IMR-90 (cell line): ENCODE data around the gene CCDC74A. TPM values are rescaled to one million over a fixed set of nuclear protein-coding genes. Genes with fewer than 3 reads are reported as not detected.
A peak's percentile ranks its signal among the peaks of the same experiment; 100 is the strongest.
"Not testable (repeated sequence)": the region's sequence is repeated elsewhere in the genome, so short reads cannot be mapped to it uniquely, and the experiment has no call there.

Experiments
- ATAC-seq: fragments of 200-7000 bp; cut with Tn5 transposase; 2 replicates; pipeline ENCODE4 v1.9.1; 2020; ENCODE audit warnings: low read depth, mild to moderate bottlenecking, moderate library complexity
- BruUV-seq: library from RNA; stranded (reverse); fragments of 400-500 nt; replicated peaks from 2 replicates; lab custom pipeline; 2021; lab: Mats Ljungman, UMichigan
- CTCF ChIA-PET: fragments of 300-600 bp; formaldehyde crosslinking; extraction: SDS; loops from one replicate; lab custom pipeline; 2021; ENCODE audit warnings: antibody characterized with exemption; lab: Yijun Ruan, JAX
- POLR2A ChIA-PET: fragments of 300-600 bp; sonication (Branson Sonifier 250); formaldehyde crosslinking; loops from one replicate; lab custom pipeline; 2022; ENCODE audit warnings: antibody characterized with exemption; ENCODE audit not compliant: unreplicated experiment; lab: Charles Lee
- DNase-seq: peaks from one replicate; pipeline ENCODE4 v3.0.0; 2013
- H2AFZ ChIP-seq: replicated peaks from 2 replicates; pipeline ENCODE3; 2013; ENCODE audit warnings: low read length, mild to moderate bottlenecking; ENCODE audit not compliant: poor library complexity
- H2AK5ac ChIP-seq: 2 replicates; pipeline ENCODE4 v1.6.1; 2013; ENCODE audit warnings: low read depth, low read length, inconsistent platforms
- H2AK9ac ChIP-seq: replicated peaks from 2 replicates; pipeline ENCODE3; 2013; ENCODE audit warnings: mild to moderate bottlenecking, low read depth, low read length, moderate library complexity; ENCODE audit not compliant: poor library complexity
- H2BK120ac ChIP-seq: 2 replicates; pipeline ENCODE4 v1.6.1; 2013; ENCODE audit warnings: low read depth, low read length, inconsistent platforms
- H2BK15ac ChIP-seq: 3 replicates; pipeline ENCODE4 v1.6.1; 2013; ENCODE audit warnings: low read depth, low read length, inconsistent platforms
- H2BK20ac ChIP-seq: 2 replicates; pipeline ENCODE4 v1.6.1; 2013; ENCODE audit warnings: low read depth, mild to moderate bottlenecking, inconsistent platforms, low read length, moderate library complexity
- H2BK5ac ChIP-seq: 2 replicates; pipeline ENCODE4 v1.6.1; 2013; ENCODE audit warnings: mild to moderate bottlenecking, low read depth, low read length, inconsistent platforms; ENCODE audit not compliant: poor library complexity, severe bottlenecking
- H3K14ac ChIP-seq: replicated peaks from 2 replicates; pipeline ENCODE4 v1.6.1; 2013; ENCODE audit warnings: low read depth, low read length, inconsistent platforms
- H3K18ac ChIP-seq: 2 replicates; pipeline ENCODE4 v1.6.1; 2013; ENCODE audit warnings: low read depth, low read length, control low read depth
- H3K23ac ChIP-seq: 2 replicates; pipeline ENCODE4 v1.6.1; 2013; ENCODE audit warnings: low read depth, low read length, inconsistent platforms
- H3K27ac ChIP-seq: 2 replicates; pipeline ENCODE4 v1.5.1; 2013; ENCODE audit warnings: mild to moderate bottlenecking, control low read depth, low read length; ENCODE audit not compliant: insufficient read depth
- H3K27me3 ChIP-seq: 2 replicates; pipeline ENCODE4 v1.6.1; 2013; ENCODE audit warnings: low read length; ENCODE audit not compliant: control insufficient read depth, insufficient read depth
- H3K36me3 ChIP-seq: 2 replicates; pipeline ENCODE4 v1.6.1; 2013; ENCODE audit warnings: low read length, mixed read lengths; ENCODE audit not compliant: control insufficient read depth, insufficient read depth
- H3K4ac ChIP-seq: 2 replicates; pipeline ENCODE4 v1.6.1; 2013; ENCODE audit warnings: low read depth, low read length, inconsistent platforms
- H3K4me1 ChIP-seq: 2 replicates; pipeline ENCODE4 v1.6.1; 2013; ENCODE audit warnings: low read length, mixed read lengths; ENCODE audit not compliant: control insufficient read depth, insufficient read depth
- H3K4me2 ChIP-seq: 2 replicates; pipeline ENCODE4 v1.6.1; 2013; ENCODE audit warnings: low read depth, mild to moderate bottlenecking, control low read depth, low read length, moderate library complexity
- H3K4me3 ChIP-seq: 2 replicates; pipeline ENCODE4 v1.5.1; 2013; ENCODE audit warnings: low read depth, mild to moderate bottlenecking, control low read depth, low read length, moderate library complexity; ENCODE audit not compliant: insufficient read depth
- H3K56ac ChIP-seq: 2 replicates; pipeline ENCODE4 v1.6.1; 2013; ENCODE audit warnings: low read length, inconsistent platforms; ENCODE audit not compliant: insufficient read depth; ENCODE audit errors: extremely low read depth
- H3K79me1 ChIP-seq, 2 experiments: 2 replicates each; pipeline ENCODE4 v1.6.1; 2013; ENCODE audit warnings: low read length in 2 of 2, inconsistent platforms in 1 of 2, low read depth in 1 of 2
- H3K9ac ChIP-seq: 2 replicates; pipeline ENCODE4 v1.6.1; 2013; ENCODE audit warnings: low read depth, low read length, control low read depth
- H3K9me1 ChIP-seq: 2 replicates; pipeline ENCODE4 v1.6.1; 2013; ENCODE audit warnings: low read length, inconsistent platforms; ENCODE audit not compliant: insufficient read depth
- H3K9me3 ChIP-seq: 2 replicates; pipeline ENCODE4 v1.6.1; 2013; ENCODE audit warnings: low read length; ENCODE audit not compliant: control insufficient read depth, insufficient read depth
- H4K20me1 ChIP-seq: 2 replicates; pipeline ENCODE4 v1.6.1; 2013; ENCODE audit warnings: low read length, inconsistent platforms; ENCODE audit not compliant: insufficient read depth
- H4K5ac ChIP-seq: 2 replicates; pipeline ENCODE4 v1.6.1; 2013; ENCODE audit warnings: mild to moderate bottlenecking, low read depth, low read length, control low read depth
- H4K8ac ChIP-seq, 2 experiments: 2 replicates each; pipeline ENCODE4 v1.6.1; 2013; ENCODE audit warnings: low read depth in 2 of 2, low read length in 2 of 2, control low read depth in 1 of 2, inconsistent platforms in 1 of 2
- H4K91ac ChIP-seq: 2 replicates; pipeline ENCODE4 v1.6.1; 2013; ENCODE audit warnings: low read depth, low read length, inconsistent platforms; ENCODE audit not compliant: insufficient read depth
- WGBS, 2 experiments: methylation state at CpG; one replicate each; pipeline versions ENCODE4 v1.1.5 to v1.1.7; 2013; ENCODE audit warnings: missing lambda C conversion rate in 2 of 2; ENCODE audit not compliant: insufficient read length in 1 of 2; ENCODE audit errors: extremely low coverage in 2 of 2; 5-methylcytosine and 5-hydroxymethylcytosine counted together
- dilution Hi-C: fragments of 300-500 bp; cut with HindIII; formaldehyde crosslinking; loops from one replicate; pipeline ENCODE4 v1.14.3; 2018; ENCODE audit warnings: low sequenced_read_pairs; ENCODE audit not compliant: unreplicated experiment
- in situ Hi-C: fragments of 300-500 bp; cut with MboI; formaldehyde crosslinking; loops from 3 replicates; pipeline ENCODE4 v1.14.3; 2019; ENCODE audit warnings: low sequenced_read_pairs, inconsistent platforms, mixed read lengths
- intact Hi-C: fragments of 100-400 bp; cut with micrococcal nuclease; formaldehyde crosslinking; loops from 2 replicates; pipeline ENCODE4 v1.10.0; 2022
- polyA plus RNA-seq, 3 experiments: library from polyadenylated mRNA; depleted of rRNA; stranded (reverse); fragments of >200 nt; gene quantifications; 2 replicates each; pipeline ENCODE4 v1.2.3, GENCODE V29; 2012; ENCODE audit warnings: low replicate concordance in 1 of 3
- total RNA-seq: library from RNA; depleted of rRNA; stranded (reverse); fragments of >200 nt; gene quantifications from 2 replicates; pipeline ENCODE4 v1.2.3, GENCODE V29; 2012

The CCDC74A gene
- total and polyA plus RNA-seq, 2 of the 4 experiments (the other 2 are of a cell fraction) = 3.8 to 11.9 TPM

GRCh38 chr2:131492015-131492417 lies 35.7 kb upstream of the CCDC74A start, which contains the start of gene MZT2A:
TSS of gene MZT2A (minus strand) at chr2:131492397. CDS start at chr2:131492376, 21 bp downstream.
- H4K20me1 ChIP-seq, H3K9me3 ChIP-seq, DNase-seq, H3K36me3 ChIP-seq, BruUV-seq, POLR2A ChIA-PET, H2BK20ac ChIP-seq, in situ Hi-C loops, H3K9me1 ChIP-seq, H2BK15ac ChIP-seq, dilution Hi-C loops, H3K4me1 ChIP-seq, H3K27me3 ChIP-seq: not testable (repeated sequence)
- Histone ChIP-seq H3K56ac (peak within 1 kb of the TSS; percentile 52), H4K8ac (peak within 1 kb of the TSS; percentile 86 to 96), H3K79me1 (peaks cover 3 to 57% of the 10 kb centered on the region in 2 experiments; a peak in 3 of 4 replicates), H3K4me2 (peak within 1 kb of the TSS; percentile 97), H3K4me3 (peak within 1 kb of the TSS; percentile 76), H3K27ac (peak within 1 kb of the TSS; percentile 74), H2AK5ac (peak within 1 kb of the TSS; percentile 92), H2AK9ac (peak within 1 kb of the TSS; percentile 94), H3K23ac (peak within 1 kb of the TSS; percentile 83; the same call in 1 of the 2 replicates), H3K18ac (peak within 1 kb of the TSS; percentile 36), H2BK120ac (peak within 1 kb of the TSS; percentile 81), H2BK5ac (peak within 1 kb of the TSS; percentile 72), H3K14ac (peak within 1 kb of the TSS; percentile 97), H4K5ac (peak within 1 kb of the TSS; percentile 82), H4K91ac (peak within 1 kb of the TSS; percentile 93), H2AFZ (peak within 1 kb of the TSS; percentile 100), H3K4ac (peak within 1 kb of the TSS; percentile 95), H3K9ac (peak within 1 kb of the TSS; percentile 85)
- intact Hi-C loops = loop anchor here (1.0 to 5.0 kb wide), 3 partner anchors 79 to 310 kb away; no protein-coding TSS in a partner anchor
- 3% methylated on average over 35 of the region's 53 CpGs; no CpG with 5 or more reads in 1 of the 2 experiments for WGBS, 2 experiments
- CTCF ChIA-PET = interaction anchor here (0.5 kb wide), 1 partner anchor 1794 kb away, joined by 3 read pairs; no protein-coding TSS in a partner anchor
- peak; percentile 10; the same call in 1 of the 2 replicates for ATAC-seq
